Pons (tissue), 1 donor: ENCODE results near the gene SPATC1L.

ENCODE experiments used
- DNase-seq: peaks from one replicate; pipeline ENCODE4 v3.0.0-alpha.2; 2016; ENCODE audit warnings: low spot score

Gene SPATC1L

DNA sequence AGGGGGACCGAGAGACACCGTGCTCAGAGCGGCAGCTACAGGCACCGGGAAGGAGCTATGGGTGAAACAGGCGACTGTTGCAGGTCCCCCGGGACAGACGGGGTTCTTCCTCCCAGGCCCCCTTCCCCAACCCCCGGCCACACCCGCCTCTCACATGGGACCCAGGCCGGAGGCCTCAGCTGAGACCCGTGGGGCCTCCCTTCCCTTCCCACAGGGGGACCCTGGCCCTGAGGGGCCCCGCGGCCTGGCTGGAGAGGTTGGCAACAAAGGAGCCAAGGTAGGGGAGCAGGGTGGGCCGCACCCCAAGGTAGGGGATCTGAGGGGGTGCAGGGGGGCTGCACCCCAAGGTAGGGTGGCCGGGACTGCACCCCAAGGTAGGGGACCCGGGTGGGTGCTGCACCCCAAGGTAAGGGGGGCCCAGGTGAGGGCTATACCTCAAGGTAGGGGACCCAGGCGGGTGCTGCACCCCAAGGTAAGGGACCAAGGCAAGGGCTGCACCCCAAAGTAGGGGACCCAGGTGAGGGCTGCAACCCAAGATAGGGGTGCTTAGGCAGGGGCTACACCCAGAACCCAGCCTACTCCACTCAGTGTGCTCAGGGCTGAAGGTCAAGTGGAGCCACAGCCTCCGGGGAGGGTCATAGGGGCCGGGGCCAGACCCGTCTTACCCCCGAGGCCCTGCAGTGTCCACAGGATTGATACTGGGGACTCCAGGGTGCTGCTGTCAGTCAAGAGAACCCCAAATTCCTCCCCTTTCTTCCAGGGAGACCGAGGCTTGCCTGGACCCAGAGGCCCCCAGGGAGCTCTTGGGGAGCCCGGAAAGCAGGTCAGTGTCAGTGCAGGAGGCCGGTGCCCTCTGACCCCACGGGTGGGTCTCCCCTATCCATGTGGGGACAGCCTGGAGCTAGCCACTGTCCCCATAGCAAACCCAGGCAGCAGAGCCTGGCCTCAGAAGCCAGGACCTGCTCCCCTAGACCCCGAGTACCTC lies 63.7 kb downstream of the SPATC1L start:
- DNase-seq, result no peak

DNA sequence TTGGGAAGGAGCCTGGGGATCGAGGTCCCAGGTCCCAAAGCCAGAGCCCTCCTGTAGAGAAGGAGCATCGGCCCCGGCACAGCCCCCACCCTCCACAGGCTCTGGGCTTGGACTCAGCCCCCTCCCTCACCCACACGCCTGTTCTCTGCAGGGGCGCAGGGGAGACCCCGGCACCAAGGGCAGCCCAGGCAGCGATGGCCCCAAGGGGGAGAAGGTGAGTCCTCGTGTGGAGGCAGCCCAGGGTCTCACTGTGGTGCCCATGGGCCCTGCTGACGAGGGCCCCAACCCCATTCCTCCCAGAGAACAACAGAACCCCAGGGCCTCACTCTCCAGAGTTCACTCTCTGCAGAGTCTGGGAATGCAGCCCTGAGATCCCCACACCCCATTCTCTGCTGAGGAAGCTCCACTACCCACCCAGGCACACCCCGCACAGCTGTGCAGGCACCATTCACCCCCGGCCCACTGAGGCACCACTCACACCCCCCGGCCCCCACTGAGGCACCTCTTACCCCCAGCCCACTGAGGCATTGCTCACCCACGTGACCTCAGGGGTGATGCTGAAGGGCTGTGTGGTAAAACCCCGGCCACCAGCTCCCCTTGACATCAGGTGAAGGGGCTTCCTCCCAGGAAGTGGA lies 64.5 kb downstream of the SPATC1L start:
- DNase-seq, result no peak

DNA sequence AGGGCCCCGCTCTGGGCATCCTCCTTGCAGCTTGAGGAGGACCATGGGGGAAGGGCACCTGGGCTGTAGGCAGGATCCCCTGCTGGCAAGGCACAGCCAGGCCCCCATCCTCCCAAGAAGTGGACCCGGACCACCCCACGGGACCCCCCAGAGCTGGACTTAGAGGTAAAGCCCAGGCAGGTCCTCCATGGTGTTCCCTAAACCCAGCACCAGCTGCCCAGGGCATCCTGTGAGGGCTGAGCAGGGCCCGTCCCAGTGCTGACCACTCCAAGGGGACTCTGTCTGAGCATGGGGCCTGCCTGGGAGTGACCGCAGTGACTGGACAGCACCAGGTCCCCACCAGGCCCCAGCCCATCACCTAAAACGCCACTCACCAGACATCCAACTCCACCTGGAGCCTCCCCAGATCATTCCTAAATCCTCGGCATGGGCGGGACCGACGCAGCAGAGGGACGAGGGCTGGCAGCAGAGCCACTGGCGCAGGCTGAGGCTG lies 65.1 kb downstream of the SPATC1L start:
- DNase-seq, result no peak

DNA sequence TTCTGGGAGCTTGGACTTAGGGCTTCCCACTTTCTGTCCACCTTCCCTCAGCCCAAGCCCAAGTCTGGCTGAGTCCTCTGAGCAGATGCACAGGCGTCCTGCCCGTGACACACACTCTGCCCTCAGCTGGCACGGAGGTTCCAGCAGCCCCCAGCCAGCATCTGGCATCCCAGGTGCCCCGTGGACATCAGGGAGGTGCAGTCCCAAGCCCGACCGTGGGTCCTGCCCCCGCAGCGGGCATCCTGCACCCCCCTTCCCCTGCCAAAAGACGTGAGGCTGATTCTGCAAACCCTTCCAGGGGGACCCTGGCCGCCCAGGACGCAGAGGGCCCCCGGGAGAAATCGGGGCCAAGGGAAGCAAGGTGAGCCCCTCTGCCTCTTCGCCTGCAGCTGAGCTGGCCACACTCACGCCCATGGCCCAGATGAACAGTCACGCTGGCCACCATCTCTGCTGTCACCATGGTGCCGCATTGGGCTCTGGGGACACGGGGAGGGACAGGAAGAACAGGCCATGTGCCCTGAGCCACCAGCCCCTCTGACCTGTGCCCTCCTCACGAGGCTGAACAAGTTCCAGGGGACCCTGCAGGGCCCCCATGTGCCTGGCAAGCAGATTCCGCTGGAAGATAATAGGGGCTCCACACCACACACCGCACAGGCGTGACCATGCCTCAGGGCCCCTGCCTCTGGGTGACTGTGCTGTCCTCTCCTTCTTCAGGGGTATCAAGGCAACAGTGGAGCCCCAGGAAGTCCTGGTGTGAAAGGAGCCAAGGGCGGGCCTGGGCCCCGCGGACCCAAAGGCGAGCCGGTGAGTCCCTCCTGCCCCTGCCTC lies 65.7 kb downstream of the SPATC1L start:
- DNase-seq, result no peak

DNA sequence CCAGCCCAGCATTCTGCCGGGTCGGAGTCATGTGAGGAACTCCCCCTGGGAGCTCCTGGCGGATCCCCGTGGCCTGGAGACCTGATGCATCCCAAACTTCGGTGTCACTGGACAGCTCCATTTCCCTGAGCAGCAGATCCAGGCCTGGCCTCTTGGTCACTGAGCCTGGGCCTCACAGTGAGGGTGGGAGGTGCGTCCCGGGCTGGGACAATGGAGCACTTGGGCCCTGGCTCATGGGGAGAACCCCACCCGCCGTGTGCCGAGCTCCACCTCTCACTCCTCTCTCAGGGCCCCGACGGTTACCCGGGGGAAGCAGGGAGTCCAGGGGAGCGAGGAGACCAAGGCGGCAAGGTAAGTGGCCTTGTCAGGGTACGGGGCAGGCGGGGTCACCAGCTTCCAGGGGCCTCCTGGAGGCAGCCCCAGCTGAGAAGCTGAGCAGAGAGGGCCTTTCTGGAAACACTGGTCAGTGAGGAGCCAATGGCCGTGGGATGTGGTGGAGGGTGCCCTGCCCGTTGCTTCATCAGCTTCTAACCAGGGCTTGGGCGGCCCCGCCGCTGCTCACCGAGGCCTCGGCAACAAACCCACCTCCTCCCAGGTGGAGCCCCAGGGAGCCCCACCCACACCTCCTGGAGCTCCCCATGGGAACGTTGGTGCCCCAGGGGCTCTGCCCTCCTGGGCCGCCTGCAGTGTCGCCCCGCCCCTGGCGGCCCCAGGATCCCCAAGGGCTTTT lies 66.5 kb downstream of the SPATC1L start:
- DNase-seq, result no peak

DNA sequence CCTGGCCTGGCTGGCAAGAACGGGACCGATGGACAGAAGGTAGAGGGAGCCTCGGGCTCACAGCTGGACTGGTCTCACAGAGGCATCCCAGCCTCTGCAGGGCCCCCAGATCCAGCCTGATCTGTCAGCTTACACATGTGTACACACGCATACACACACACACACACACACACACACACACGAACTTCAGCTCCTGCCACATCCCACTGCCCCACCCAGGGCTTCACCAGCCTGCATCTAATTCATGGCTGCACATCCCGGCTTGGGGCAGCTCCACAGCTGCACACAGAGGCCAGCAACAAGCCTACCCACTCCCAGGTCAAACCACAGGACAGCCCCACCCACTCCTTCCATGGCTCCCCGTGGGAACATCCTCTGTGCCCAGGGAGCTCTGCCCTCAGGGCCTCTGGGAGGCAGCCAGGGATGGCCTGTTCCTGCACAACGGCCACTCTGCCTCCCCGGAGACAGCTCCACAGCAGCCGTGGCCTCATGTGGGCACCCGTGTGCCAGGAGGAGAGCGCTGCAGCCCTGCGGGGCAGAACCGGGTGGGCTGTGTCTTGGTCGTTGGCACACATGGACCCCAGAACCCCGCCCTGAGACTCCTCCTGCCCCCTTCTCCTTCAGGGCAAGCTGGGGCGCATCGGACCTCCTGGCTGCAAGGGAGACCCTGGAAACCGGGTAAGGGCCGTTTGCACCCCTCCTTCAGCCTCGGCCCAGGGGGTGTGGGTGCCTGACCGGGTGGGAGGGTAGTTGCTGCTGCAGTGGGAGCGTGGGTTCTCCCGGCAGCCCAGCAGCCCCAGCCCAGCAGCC lies 67.3 kb downstream of the SPATC1L start:
- no peak for DNase-seq

DNA sequence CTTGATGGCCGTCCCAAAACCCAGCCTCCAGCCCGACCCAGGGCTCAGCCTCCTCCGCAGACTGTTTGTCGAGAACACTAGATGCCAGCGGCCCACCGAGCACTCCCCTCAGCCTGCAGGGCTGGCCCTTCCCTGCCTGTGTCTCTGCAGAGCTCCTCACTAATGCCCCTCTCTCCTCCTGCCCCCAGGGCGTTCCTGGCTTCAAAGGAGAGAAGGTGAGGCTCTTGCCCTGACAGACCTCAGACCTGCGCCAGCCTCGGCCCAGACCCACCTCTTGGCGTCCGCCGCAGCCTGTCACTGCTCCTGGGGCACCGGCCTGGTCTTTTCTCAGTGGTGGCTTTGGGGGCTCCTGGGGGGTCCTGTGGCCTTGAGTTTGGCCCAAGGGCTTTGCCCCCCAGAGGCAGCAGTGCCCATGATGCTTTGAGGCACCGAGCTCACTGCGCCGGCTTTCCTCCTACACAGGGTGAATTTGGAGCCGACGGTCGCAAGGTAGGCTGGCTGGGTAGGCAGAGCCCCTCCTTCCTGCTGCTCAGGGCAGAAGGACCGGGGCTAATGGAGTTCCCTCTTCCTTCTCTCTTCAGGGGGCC lies 68.0 kb downstream of the SPATC1L start:
- DNase-seq, result no peak

DNA sequence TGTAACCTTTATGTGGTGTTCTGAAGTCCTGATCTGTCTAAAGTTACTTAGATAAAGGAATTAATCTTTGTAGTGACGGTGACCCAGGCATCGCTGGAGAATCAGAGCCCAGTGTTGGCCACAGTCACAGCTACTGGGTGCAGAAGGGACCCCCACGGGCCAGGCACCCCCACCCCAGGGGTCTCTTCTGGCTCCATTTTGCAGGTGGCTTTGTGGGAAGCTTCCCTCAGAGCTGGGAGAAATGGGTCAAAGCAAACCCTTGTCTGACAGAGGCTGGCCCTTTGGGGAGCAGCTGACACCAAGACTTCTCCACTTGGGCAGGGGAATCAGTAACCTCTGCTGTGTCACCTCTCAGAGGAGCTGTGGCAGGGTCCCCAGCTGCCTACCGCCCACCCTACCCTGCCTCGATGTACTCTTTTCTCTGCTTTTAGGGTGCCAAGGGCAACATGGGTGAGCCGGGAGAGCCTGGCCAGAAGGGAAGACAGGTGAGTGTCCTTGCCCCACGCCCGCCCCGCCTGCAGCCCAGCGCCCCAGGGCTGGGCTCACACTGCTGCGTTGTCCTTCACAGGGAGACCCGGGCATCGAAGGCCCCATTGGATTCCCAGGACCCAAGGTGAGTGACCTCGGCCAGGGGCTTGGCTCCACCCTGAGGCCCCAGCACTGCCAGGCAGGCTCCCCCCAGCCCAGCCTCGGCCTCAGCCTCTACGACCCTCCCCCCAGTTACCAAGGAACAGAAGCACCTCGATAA lies 68.6 kb downstream of the SPATC1L start:
- no peak for DNase-seq

DNA sequence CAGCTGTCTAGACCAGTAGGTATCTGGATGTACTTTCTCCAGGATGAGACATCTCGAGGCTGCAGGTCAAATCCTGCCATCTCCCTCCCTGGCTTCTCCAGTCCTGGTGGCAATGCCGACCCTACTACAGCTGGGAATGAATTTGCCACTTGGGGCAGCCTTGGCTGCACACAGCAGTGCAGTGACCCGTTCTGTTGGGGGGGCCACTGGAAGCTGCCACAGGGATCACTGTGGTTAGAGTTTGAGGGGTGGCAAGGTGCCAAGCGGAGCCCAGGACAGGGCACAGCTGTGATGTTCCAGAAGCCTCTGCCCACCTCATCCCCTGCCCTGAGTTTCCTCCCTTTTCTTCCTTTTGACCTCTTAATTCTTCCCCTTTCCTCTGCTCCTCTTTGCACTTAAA lies 69.3 kb downstream of the SPATC1L start:
- no peak for DNase-seq

DNA sequence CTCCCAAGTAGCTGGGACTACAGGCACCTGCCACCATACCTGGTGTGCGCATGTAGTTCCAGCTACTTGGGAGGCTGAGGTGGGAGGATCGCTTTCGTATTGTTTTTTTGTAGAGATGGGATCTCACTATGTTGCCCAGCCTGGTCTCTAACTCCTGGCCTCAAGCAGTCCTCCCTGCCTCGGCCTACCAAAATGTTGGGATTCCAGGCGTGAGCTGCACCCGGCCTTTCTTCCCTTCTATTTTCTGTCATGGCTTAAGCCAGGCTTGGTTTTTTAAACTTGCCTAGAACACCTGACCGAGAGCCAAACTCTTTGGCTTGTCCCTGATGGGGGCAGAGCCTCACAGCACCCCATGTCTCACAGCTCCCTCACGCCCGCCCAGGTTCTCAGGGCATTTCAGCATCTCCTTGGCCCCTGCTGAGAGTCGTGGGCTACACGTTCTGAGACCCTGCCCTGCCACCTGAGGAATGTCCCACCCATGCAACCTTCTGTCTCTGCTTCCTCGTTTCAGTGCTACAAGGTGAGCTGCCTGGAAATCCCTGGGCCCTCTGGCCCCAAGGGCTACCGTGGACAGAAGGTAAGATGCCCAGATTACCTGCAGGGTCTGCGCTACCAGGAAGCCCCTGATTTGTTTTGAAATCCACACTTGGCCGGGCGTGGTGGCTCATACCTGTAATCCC lies 70.6 kb downstream of the SPATC1L start:
- no peak for DNase-seq

DNA sequence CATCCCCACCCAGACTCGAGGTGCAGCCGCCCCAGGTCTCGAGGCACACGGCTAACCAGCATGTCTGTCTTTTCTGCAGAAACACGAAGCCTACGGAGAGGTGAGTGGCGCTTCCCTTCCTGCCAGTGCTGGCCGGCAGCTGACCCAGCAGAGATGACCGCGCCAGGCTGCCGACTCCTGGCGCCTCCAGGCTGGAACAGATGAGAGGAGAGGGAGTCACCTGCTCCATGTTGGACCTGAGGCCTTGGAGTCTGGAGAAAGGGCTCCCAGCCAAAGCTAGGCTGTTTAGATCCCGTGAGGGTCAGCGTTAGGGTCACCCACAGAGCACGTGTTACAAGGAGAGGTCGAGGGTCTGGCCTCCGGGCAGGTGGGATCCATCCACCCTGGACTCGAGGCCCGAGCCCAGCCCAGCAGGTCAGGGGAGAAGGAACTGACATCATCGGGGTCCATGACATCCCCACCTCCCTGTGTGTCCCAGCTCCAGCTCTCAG lies 71.5 kb downstream of the SPATC1L start:
- DNase-seq, result no peak

DNA sequence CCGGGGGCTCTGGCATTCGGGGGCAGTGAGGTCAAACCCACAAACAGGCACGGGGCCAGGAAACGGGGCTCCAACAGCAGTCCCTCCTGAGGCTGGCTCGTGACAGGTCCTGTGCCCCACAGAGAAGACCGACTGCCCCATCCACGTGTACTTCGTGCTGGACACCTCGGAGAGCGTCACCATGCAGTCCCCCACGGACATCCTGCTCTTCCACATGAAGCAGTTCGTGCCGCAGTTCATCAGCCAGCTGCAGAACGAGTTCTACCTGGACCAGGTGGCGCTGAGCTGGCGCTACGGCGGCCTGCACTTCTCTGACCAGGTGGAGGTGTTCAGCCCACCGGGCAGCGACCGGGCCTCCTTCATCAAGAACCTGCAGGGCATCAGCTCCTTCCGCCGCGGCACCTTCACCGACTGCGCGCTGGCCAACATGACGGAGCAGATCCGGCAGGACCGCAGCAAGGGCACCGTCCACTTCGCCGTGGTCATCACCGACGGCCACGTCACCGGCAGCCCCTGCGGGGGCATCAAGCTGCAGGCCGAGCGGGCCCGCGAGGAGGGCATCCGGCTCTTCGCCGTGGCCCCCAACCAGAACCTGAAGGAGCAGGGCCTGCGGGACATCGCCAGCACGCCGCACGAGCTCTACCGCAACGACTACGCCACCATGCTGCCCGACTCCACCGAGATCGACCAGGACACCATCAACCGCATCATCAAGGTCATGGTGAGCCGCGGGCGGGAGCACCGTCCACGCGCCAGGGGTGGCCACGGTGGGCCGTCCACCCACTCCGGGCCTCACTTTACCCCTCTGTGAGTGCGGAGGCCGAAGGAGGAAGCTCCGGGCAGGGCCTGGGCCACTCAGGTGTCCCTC lies 72.2 kb downstream of the SPATC1L start:
- DNase-seq, result no peak

DNA sequence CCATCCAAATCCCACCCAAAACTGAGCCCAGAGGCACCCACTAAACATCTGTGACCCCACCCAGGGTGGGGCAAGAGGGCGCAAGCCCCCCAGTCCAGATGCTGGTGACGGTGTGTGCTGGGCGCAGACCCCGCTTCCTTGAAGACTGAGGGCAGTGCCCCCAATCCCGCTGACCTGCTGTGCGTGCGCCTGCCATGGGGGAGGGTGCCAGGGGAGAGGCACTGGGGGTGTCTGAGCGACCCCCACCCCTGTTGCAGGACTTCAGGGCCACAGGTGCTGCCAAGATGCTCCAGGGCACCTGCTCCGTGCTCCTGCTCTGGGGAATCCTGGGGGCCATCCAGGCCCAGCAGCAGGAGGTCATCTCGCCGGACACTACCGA lies 73.1 kb downstream of the SPATC1L start:
- no peak for DNase-seq
